ENCODE results near the gene FNBP1.
"Not testable (repeated sequence)": the region's sequence is repeated elsewhere in the genome, so short reads cannot be mapped to it uniquely, and the experiment has no call there.

FNBP1 gene

DNA sequence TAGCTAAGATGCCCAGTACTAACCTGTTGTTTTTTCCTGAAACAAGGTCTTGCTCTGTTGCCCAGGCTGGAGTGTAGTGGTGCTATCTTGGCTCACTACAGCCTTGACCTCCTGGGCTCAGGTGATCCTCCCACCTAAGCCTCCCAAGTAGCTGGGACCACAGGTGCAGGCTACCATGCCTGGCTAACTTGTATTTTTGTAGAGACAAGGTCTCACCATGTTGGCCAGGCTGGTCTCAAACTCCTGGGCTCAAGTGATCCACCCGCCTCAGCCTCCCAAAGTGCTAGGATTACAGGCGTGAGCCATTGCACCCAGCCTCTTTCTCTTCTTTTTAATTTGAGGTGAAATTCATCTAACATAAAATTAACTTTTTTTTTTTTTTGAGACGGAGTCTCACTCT is 21.1 kb downstream of the FNBP1 start:
- DNase-seq (ENCODE audit: low read depth) = not testable (repeated sequence)

DNA sequence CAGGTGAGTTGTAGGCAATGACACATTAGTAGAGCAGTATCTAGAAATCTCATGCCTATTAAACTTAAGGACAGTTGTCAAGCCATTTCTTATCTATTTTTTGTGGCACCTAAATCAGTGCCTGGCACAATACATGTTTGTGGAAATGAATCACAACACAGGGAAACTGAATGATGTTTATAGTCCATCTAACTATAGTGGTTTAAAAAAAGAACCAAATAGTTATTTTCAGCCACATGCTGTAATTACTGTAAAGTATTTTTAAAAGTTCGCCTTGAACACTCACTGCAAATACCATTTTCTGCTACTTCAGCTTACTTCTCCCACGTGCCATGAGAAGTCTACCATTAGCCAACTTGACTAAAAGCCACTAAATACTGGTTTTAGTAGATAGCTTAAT is 21.9 kb downstream of the FNBP1 start:
- no peak for DNase-seq (ENCODE audit: low read depth)

- no peak for DNase-seq (ENCODE audit: low read depth)
Measured at GRCh38 chr9:130020618-130021017, 22.4 kb downstream of the FNBP1 start.

DNA sequence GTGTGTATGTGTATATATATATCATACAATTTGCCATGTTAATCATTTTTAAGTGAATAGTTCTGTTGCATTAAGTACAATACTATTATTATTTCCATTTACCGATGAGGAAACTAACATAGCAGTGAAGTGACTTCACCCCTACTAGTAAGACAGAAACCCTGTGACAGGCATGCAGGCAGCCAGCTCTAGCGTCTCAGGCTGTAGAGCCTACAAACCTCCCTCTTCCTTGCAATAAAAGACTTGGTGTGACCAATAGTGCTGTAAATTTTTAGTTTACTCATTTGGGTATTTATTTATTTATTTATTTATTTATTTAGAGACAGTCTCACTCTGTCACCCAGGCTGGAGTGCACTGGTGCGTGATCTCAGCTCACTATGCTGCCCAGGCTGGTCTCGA is 24.7 kb downstream of the FNBP1 start:
- no peak for DNase-seq (ENCODE audit: low read depth)

GRCh38 chr9:130017510-130017909 is 25.5 kb downstream of the FNBP1 start:
- DNase-seq (ENCODE audit: low read depth) = not testable (repeated sequence)

DNA sequence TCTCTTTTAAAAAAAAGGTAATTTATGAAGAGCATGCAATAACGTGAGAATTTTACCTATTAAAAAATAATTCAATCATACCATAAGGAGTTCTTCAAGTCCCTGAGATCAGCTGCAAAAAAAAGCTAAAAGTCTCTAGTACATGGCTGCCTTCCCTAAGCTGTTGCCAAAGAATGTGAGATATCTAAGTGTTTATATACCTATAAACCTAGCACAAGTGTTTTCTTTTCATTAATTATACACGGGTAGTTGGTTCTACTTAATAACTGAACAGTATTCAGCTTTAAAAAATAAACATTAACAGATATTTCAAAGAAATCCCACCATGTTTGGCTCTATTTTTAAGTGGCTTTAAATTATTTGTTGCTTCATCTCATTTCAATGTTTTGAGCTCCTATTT is 25.9 kb downstream of the FNBP1 start:
- DNase-seq (ENCODE audit: low read depth) = no peak

- no peak for DNase-seq (ENCODE audit: low read depth)
Measured at GRCh38 chr9:130015353-130016019, 27.5 kb downstream of the FNBP1 start.

DNA sequence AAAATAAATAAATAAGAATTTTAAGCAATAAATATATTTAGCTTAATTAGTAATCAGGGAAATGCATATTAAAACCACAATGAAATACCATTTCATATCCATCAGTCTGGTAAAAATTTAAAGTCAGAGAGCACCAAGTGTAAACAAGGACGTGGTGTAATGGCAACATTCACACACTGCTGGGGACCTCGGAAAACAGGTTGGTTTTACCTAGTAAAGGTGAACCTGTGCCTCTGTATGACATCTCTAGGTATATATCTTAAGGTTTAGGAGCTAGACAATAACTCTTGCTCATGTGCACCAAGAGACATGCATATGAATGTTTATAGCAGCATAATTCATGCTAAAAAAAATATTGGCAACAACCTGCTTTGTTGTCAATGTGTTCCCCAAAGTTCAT is 29.7 kb downstream of the FNBP1 start:
- DNase-seq (ENCODE audit: low read depth) = no peak

- DNase-seq (ENCODE audit: low read depth) = no peak
Measured at GRCh38 chr9:130010151-130010988, 32.6 kb downstream of the FNBP1 start.

DNA sequence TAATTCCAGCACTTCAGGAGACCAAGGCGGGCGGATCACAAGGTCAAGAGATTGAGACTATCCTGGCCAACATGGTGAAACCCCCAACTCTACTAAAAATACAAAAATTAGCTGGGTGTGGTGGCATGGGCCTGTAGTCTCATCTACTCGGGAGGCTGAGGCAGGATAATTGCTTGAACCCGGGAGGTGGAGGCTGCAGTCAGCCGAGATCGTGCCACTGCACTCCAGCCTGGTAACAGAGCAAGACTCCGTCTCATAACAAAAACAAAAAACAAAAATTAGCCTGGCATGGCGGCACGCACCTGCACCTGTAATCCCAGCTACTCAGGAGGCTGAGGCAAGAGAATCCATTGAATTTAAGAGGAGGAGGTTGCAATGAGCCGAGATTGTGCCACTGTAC is 33.4 kb downstream of the FNBP1 start:
- DNase-seq (ENCODE audit: low read depth) = not testable (repeated sequence)

- DNase-seq (ENCODE audit: low read depth) = no peak
Measured at GRCh38 chr9:130008538-130008937, 34.5 kb downstream of the FNBP1 start.

DNA sequence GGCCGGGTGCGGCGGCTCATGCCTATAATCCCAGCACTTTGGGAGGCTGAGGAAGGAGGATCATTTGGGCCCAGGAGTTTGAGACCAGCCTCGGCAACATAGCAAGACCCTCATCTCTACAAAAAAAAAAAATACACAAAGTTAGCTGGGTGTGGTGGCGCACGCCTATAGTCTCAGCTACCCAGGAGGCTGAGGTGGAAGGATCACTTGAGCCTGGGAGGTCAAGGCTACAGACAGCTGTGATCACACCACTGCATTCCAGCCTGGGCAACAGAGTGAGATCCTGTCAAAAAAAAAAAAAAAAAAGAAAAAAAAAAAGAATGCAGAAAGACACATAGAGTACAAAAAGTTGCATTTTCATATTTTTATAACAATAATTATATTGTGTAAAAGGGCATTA is 36.0 kb downstream of the FNBP1 start:
- not testable (repeated sequence) for DNase-seq (ENCODE audit: low read depth)

- no peak for DNase-seq (ENCODE audit: low read depth)
Measured at GRCh38 chr9:130003943-130004552, 38.9 kb downstream of the FNBP1 start.

- no peak for DNase-seq (ENCODE audit: low read depth)
Measured at GRCh38 chr9:130002320-130002719, 40.7 kb downstream of the FNBP1 start.

- no peak for DNase-seq (ENCODE audit: low read depth)
Measured at GRCh38 chr9:130001190-130001589, 41.8 kb downstream of the FNBP1 start.

- DNase-seq (ENCODE audit: low read depth) = no peak
Measured at GRCh38 chr9:129999141-129999510, 43.9 kb downstream of the FNBP1 start.

- DNase-seq (ENCODE audit: low read depth) = no peak
Measured at GRCh38 chr9:129998491-129999140, 44.4 kb downstream of the FNBP1 start.

DNA sequence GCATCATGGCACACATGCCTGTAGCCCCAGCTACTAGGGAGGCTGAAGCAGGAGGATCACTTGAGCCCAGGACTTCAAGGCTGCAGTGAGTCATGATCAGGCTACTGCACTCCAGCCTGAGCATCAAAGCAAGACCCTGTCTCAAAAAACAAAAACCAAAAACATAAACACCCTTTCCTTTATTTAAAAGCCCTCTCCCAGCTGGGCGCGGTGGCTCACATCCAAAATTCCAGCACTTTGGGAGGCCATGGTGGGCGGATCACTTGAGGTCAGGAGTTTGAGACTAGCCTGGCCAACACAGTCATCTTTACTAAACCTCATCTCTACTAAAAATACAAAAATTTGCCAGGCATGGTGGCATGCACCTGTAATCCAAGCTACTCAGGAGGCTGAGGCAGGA is 45.3 kb downstream of the FNBP1 start:
- not testable (repeated sequence) for DNase-seq (ENCODE audit: low read depth)

DNA sequence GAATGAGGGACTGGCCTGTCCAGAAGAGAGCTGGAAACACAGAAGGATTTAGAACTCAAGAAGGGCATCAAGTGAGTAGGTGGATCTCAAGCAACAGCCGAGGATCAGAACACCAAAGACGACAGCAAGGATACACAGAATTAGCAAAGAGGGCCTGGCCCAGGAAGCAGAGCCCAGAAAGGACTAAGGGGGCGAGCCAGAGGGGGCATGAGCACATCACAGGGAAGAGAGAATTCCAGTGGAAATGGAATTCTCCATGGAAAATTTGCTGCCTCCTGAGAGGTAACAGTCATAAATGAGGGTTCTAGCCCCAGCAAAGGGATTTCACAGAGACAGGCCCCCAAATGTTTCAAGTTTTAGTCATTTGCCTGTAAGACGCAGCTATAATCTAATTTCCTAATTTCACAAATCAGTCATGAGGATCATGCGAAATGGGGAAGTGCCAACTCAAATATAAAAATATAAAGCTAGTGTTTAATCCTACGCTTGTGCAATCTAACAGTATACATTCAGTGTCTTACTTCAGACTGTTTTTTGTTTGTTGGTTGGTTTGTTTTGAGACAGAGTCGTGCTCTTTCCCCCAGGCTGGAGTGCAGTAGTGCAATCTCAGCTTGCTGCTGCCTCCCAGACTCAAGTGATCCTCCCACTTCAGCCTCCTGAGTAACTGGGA is 46.7 kb downstream of the FNBP1 start:
- no peak for DNase-seq (ENCODE audit: low read depth)

DNA sequence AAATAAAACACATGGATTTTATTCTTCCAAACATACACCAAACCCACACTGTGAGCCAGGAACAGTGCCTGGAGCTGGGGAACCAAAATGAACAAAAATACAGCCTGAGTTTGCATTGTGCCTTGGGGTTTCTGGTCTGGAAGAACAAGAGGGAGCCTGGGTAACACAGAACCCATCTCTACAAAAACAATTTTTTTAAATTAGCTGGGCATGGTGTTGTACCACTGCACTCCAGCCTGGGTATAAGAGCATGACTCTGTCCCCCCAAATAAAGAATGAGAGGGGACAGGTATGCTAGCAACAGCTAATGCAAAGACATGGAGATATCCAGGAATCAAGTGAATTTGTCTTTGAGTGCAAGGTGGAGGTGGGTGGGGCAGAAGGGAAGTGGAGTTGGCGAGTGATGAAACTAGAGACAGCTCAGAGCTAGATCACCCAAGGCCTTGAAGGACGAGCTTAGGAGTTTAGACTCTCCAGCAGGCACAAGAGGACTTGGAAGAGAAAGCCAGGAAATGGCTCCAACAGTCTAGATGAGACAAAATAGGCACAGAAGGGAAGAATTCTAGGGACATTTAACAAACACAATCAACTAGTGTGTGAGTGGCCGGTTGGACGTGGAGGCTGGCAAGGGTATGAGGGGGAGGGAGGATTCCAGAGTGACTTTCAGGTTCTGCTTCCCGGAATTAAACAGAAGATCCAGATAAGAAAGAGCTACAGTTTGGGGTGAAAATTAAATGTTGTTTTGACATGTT is 47.4 kb downstream of the FNBP1 start:
- no peak for DNase-seq (ENCODE audit: low read depth)

- DNase-seq (ENCODE audit: low read depth) = no peak
Measured at GRCh38 chr9:129994882-129995281, 48.1 kb downstream of the FNBP1 start.

Measured in non-pigmented ciliary epithelial cell (primary cell).